GM12878 (cell line): ENCODE data around the gene PDGFC. TPM values are rescaled to one million over a fixed set of nuclear protein-coding genes. Genes with fewer than 3 reads are reported as not detected.

Source experiments
- ATAC-seq: fragments of 200-7000 bp; cut with Tn5 transposase; 3 replicates; pipeline ENCODE4 v1.9.1; 2020; ENCODE audit warnings: mild to moderate bottlenecking, moderate library complexity
- BruUV-seq: library from RNA; stranded (reverse); fragments of 400-500 nt; replicated peaks from 2 replicates; lab custom pipeline; 2021; lab: Mats Ljungman, UMichigan
- CTCF ChIA-PET: fragments of 300-600 bp; sonication (Branson Sonifier 250); formaldehyde crosslinking; extraction: SDS; loops from one replicate; lab custom pipeline; 2021; ENCODE audit warnings: inconsistent platforms; lab: Yijun Ruan, JAX
- POLR2A ChIA-PET: fragments of 350-600 bp; formaldehyde crosslinking; extraction: SDS; loops from one replicate; lab custom pipeline; 2021; ENCODE audit warnings: inconsistent platforms; lab: Charles Lee
- RAD21 ChIA-PET: fragments of 300-600 bp; sonication (Branson Sonifier 250); formaldehyde crosslinking; loops from one replicate; lab custom pipeline; 2023; ENCODE audit warnings: antibody characterized with exemption; ENCODE audit not compliant: unreplicated experiment; lab: Charles Lee
- SMC1A ChIA-PET: fragments of 300-600 bp; sonication (Branson Sonifier 250); formaldehyde crosslinking; loops from one replicate; lab custom pipeline; 2023; ENCODE audit not compliant: unreplicated experiment, uncharacterized antibody; lab: Charles Lee
- DNase-seq: peaks from one replicate; pipeline ENCODE4 v3.0.0-alpha.2; 2011; ENCODE audit warnings: low read depth, low spot score
- FAIRE-seq: peaks from 3 replicates; lab custom pipeline; 2011; peaks lifted over from hg19 to GRCh38; lab: Jason Lieb, UNC
- H2AFZ ChIP-seq: 2 replicates; pipeline ENCODE4 v1.6.0; 2011; ENCODE audit warnings: low read depth, low read length, control low read depth; ENCODE audit not compliant: control insufficient read depth
- H3K27ac ChIP-seq: 2 replicates; pipeline ENCODE4 v1.5.1; 2011; ENCODE audit warnings: control low read depth; ENCODE audit not compliant: control insufficient read depth, insufficient read depth
- H3K27me3 ChIP-seq, 2 experiments: replicated peaks in 1 of 2; 2 replicates each; pipeline versions ENCODE4 v1.6.0 to v1.6.1; 2011; ENCODE audit warnings: low read length in 1 of 2; ENCODE audit not compliant: control insufficient read depth in 2 of 2, insufficient read depth in 2 of 2
- H3K36me3 ChIP-seq, 2 experiments: 2 replicates each; pipeline ENCODE4 v1.5.1; 2011; ENCODE audit warnings: low read length in 1 of 2; ENCODE audit not compliant: control insufficient read depth in 2 of 2, insufficient read depth in 2 of 2
- H3K4me1 ChIP-seq: 2 replicates; pipeline ENCODE4 v1.6.1; 2011; ENCODE audit warnings: mild to moderate bottlenecking, low read length, moderate library complexity, mixed read lengths; ENCODE audit not compliant: control insufficient read depth, insufficient read depth
- H3K4me2 ChIP-seq: 2 replicates; pipeline ENCODE4 v1.6.0; 2011; ENCODE audit warnings: control low read depth; ENCODE audit not compliant: control insufficient read depth, insufficient read depth
- H3K4me3 ChIP-seq: fragments of 200-600 bp; sonication (generic); 2 replicates; pipeline ENCODE4 v1.5.1; 2016
- H3K79me2 ChIP-seq: 2 replicates; pipeline ENCODE4 v1.6.0; 2011; ENCODE audit warnings: low read length; ENCODE audit not compliant: control insufficient read depth, insufficient read depth
- H3K9ac ChIP-seq: 2 replicates; pipeline ENCODE4 v1.8.0; 2011; ENCODE audit warnings: low read length, control low read depth, mixed read lengths; ENCODE audit not compliant: control insufficient read depth, insufficient read depth
- H3K9me3 ChIP-seq: replicated peaks from 3 replicates; pipeline ENCODE4 v1.5.1; 2011; ENCODE audit warnings: mild to moderate bottlenecking, low read length; ENCODE audit not compliant: control insufficient read depth, insufficient read depth
- H4K20me1 ChIP-seq: 2 replicates; pipeline ENCODE4 v1.6.0; 2011; ENCODE audit not compliant: control insufficient read depth, insufficient read depth
- BRCA1 ChIP-seq: IDR thresholded peaks from 2 replicates; pipeline ENCODE4 v1.6.1; 2011; ENCODE audit warnings: low read depth, low read length, improper control_type of control experiment
- CBX5 ChIP-seq: sonication (generic); IDR thresholded peaks from 2 replicates; pipeline ENCODE4 v1.6.1; 2016; ENCODE audit warnings: low read depth, moderate library complexity, mild to moderate bottlenecking, inconsistent platforms
- CHD4 ChIP-seq: fragments of 200-600 bp; sonication (generic); IDR thresholded peaks from 2 replicates; pipeline ENCODE4 v1.6.1; 2016; ENCODE audit warnings: mild to moderate bottlenecking
- DPF2 ChIP-seq: fragments of 450-650 bp; IDR thresholded peaks from 2 replicates; pipeline ENCODE4 v1.6.1; 2017; ENCODE audit warnings: mild to moderate bottlenecking
- GATAD2B ChIP-seq: fragments of 450-650 bp; conservative IDR thresholded peaks from 2 replicates; pipeline ENCODE4 v1.6.1; 2017; ENCODE audit warnings: low read depth, mild to moderate bottlenecking, moderate library complexity
- HDAC2 ChIP-seq: fragments of 200-600 bp; sonication (generic); IDR thresholded peaks from 2 replicates; pipeline ENCODE4 v1.6.1; 2017
- KLF5 ChIP-seq: fragments of 450-650 bp; IDR thresholded peaks from 2 replicates; pipeline ENCODE4 v1.6.1; 2014; ENCODE audit warnings: mild to moderate bottlenecking; ENCODE audit not compliant: partially characterized antibody
- MEF2A ChIP-seq: IDR thresholded peaks from 2 replicates; pipeline ENCODE4 v1.6.1; 2011; ENCODE audit warnings: low read depth, mild to moderate bottlenecking, low read length, moderate library complexity; ENCODE audit not compliant: insufficient read depth
- NFXL1 ChIP-seq: fragments of 450-650 bp; IDR thresholded peaks from 2 replicates; pipeline ENCODE4 v1.6.1; 2017; ENCODE audit warnings: antibody characterized with exemption, mild to moderate bottlenecking, borderline replicate concordance
- PAX5 ChIP-seq: IDR thresholded peaks from 2 replicates; pipeline ENCODE4 v1.6.1; 2011; ENCODE audit warnings: low read depth, low read length, borderline replicate concordance
- POU2F2 ChIP-seq: IDR thresholded peaks from 3 replicates; pipeline ENCODE4 v1.6.1; 2011; ENCODE audit warnings: low read depth, mild to moderate bottlenecking, low read length, borderline replicate concordance
- RUNX3 ChIP-seq: IDR thresholded peaks from 2 replicates; pipeline ENCODE4 v1.6.1; 2012; ENCODE audit warnings: low read length, inconsistent platforms
- SREBF1 ChIP-seq: IDR thresholded peaks from 2 replicates; pipeline ENCODE4 v1.6.1; 2012; ENCODE audit warnings: mild to moderate bottlenecking, low read length
- SRF ChIP-seq, 2 experiments: IDR thresholded peaks; 2 replicates each; pipeline ENCODE4 v1.6.1; 2011; ENCODE audit warnings: low read depth in 2 of 2, low read length in 2 of 2, mild to moderate bottlenecking in 1 of 2, moderate library complexity in 1 of 2
- ZBED1 ChIP-seq: IDR thresholded peaks from 2 replicates; pipeline ENCODE4 v1.6.1; 2016; ENCODE audit warnings: borderline replicate concordance
- ZNF384 ChIP-seq: IDR thresholded peaks from 2 replicates; pipeline ENCODE4 v1.6.1; 2012; ENCODE audit warnings: low read depth, mild to moderate bottlenecking, low read length, improper control_type of control experiment, borderline replicate concordance
- WGBS: methylation state at CpG from one replicate; pipeline ENCODE4 v1.1.6; 2016; ENCODE audit warnings: low lambda C conversion rate; ENCODE audit not compliant: insufficient replicate concordance, insufficient coverage; ENCODE audit errors: missing lambda C conversion rate; 5-methylcytosine and 5-hydroxymethylcytosine counted together
- in situ Hi-C: fragments of 300-500 bp; cut with MboI; formaldehyde crosslinking; loops from 9 replicates; pipeline ENCODE4 v1.14.3; 2018; ENCODE audit warnings: mixed read lengths
- intact Hi-C: fragments of 100-400 bp; cut with micrococcal nuclease; formaldehyde crosslinking; loops from one replicate; pipeline ENCODE4 v1.14.2; 2022; ENCODE audit not compliant: unreplicated experiment
- polyA plus RNA-seq, 11 experiments: library from polyadenylated mRNA; depleted of rRNA in 4 of 11; unstranded in 6 of 11; stranded (reverse) in 5 of 11; fragments of >200 nt; fragmentation: Nextera tagmentation in 4 of 11; fragmentation: Illumina TruSeq in 1 of 11; extraction: Ambion mirVana in 4 of 11; extraction: Trizol in 1 of 11; gene quantifications; 1 replicate in 1 of 11; 2 replicates in 10 of 11; pipeline versions ENCODE4 v1.2.1 to v1.2.3, GENCODE V29; 2011 to 2016; ENCODE audit warnings: inconsistent platforms in 2 of 11, missing spikeins in 2 of 11, low read depth in 1 of 11
- total RNA-seq, 4 experiments: library from RNA; depleted of rRNA in 3 of 4; stranded (reverse); fragments of >200 nt in 3 of 4; fragmentation: Illumina TruSeq in 1 of 4; extraction: Trizol in 1 of 4; gene quantifications; 2 replicates each; pipeline versions ENCODE4 v1.2.1 to v1.2.3, GENCODE V29; 2013 to 2021
- TF ChIP-seq, protein P1 (sequence below): fragments of 450-650 bp; IDR thresholded peaks from 2 replicates; pipeline ENCODE4 v1.6.1; 2016; ENCODE audit warnings: mild to moderate bottlenecking, moderate library complexity, borderline replicate concordance
- TF ChIP-seq, protein P2 (sequence below): IDR thresholded peaks from 2 replicates; pipeline ENCODE4 v1.6.1; 2012; ENCODE audit warnings: low read depth, low read length, improper control_type of control experiment

Gene PDGFC
- total and polyA plus RNA-seq, 10 of the 15 experiments (the other 5 are each of a cell fraction or from before 2014, with no cell fraction given) = 0.02 to 0.18 TPM; not detected in 8

DNA sequence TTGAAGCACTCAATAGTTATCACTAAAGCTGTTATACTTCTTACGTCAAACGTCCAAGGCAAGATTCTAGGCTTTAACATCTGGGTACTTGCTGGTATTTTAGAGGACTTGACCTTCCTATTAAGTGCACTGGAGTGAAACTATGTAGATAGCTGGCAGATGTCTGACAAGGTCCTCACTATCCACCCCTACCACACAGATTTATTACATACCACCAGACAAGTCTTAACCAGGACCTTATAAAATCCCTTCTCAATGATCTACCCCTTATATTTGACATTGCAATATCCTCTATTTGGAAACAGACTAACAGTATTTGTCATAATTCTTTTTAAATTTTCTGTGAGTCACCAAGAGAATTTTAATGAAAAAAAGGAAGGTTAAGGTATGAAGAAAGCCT lies 78.8 kb downstream of the PDGFC start:
- in situ Hi-C loops (no loop called here), intact Hi-C loops (no loop called here)
- Histone ChIP-seq H3K4me2 (no peak overlapping the region), H3K27ac (no peak overlapping the region), H3K36me3 (no peaks in the 10 kb centered on the region), H3K9ac (no peak overlapping the region), H3K4me1 (no peaks in the 10 kb centered on the region), H2AFZ (no peak overlapping the region), H4K20me1 (no peaks in the 10 kb centered on the region), H3K9me3 (no peaks in the 10 kb centered on the region), H3K79me2 (no peaks in the 10 kb centered on the region), H3K27me3 (no peaks in the 10 kb centered on the region), H3K4me3 (no peak overlapping the region)
- ChIA-PET CTCF (interaction anchor here (0.6 to 0.7 kb wide), 2 partner anchors 23 to 269 kb away, joined by 3 read pairs; no protein-coding TSS in a partner anchor), RAD21 (no interaction called here), SMC1A (interaction anchor here (1.0 to 1.3 kb wide), 2 partner anchors 13 to 16 kb away, joined by 3 to 4 read pairs; no protein-coding TSS in a partner anchor), POLR2A (no interaction called here)
- FAIRE-seq = no peak
- 50% methylated on average over 2 of the region's 2 CpGs for WGBS
- no peak for DNase-seq
- no TSS peak for BruUV-seq
- ATAC-seq = no peak
- TF ChIP-seq RUNX3 = no peak
- TF ChIP-seq, protein P1, sequence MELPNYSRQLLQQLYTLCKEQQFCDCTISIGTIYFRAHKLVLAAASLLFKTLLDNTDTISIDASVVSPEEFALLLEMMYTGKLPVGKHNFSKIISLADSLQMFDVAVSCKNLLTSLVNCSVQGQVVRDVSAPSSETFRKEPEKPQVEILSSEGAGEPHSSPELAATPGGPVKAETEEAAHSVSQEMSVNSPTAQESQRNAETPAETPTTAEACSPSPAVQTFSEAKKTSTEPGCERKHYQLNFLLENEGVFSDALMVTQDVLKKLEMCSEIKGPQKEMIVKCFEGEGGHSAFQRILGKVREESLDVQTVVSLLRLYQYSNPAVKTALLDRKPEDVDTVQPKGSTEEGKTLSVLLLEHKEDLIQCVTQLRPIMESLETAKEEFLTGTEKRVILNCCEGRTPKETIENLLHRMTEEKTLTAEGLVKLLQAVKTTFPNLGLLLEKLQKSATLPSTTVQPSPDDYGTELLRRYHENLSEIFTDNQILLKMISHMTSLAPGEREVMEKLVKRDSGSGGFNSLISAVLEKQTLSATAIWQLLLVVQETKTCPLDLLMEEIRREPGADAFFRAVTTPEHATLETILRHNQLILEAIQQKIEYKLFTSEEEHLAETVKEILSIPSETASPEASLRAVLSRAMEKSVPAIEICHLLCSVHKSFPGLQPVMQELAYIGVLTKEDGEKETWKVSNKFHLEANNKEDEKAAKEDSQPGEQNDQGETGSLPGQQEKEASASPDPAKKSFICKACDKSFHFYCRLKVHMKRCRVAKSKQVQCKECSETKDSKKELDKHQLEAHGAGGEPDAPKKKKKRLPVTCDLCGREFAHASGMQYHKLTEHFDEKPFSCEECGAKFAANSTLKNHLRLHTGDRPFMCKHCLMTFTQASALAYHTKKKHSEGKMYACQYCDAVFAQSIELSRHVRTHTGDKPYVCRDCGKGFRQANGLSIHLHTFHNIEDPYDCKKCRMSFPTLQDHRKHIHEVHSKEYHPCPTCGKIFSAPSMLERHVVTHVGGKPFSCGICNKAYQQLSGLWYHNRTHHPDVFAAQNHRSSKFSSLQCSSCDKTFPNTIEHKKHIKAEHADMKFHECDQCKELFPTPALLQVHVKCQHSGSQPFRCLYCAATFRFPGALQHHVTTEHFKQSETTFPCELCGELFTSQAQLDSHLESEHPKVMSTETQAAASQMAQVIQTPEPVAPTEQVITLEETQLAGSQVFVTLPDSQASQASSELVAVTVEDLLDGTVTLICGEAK = no peak
- TF ChIP-seq POU2F2 = no peak
- TF ChIP-seq MEF2A = no peak
- TF ChIP-seq ZBED1 = no peak
- TF ChIP-seq CHD4 = no peak
- TF ChIP-seq, protein P2, sequence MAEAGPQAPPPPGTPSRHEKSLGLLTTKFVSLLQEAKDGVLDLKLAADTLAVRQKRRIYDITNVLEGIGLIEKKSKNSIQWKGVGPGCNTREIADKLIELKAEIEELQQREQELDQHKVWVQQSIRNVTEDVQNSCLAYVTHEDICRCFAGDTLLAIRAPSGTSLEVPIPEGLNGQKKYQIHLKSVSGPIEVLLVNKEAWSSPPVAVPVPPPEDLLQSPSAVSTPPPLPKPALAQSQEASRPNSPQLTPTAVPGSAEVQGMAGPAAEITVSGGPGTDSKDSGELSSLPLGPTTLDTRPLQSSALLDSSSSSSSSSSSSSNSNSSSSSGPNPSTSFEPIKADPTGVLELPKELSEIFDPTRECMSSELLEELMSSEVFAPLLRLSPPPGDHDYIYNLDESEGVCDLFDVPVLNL = no peak
- no peak for TF ChIP-seq BRCA1
- no peak for TF ChIP-seq CBX5
- TF ChIP-seq GATAD2B = no peak
- TF ChIP-seq PAX5 = no peak
- TF ChIP-seq KLF5 = no peak
- TF ChIP-seq DPF2 = no peak
- TF ChIP-seq SREBF1 = no peak
- TF ChIP-seq NFXL1 = no peak
- no peak for TF ChIP-seq ZNF384
- no peak for TF ChIP-seq SRF (IDR thresholded peaks at IDR 0.05; ENCODE audit: low read depth in 2 of 2, low read length in 2 of 2)
- TF ChIP-seq HDAC2 = no peak
